ENCODE results near the gene CLIC2.
"Not testable (repeated sequence)": the region's sequence is repeated elsewhere in the genome, so short reads cannot be mapped to it uniquely, and the experiment has no call there.

Gene CLIC2

GRCh38 chrX:155334486-155335336 lies at the start of gene CLIC2:
Gene CLIC2, minus strand, starts transcription at chrX:155334614. Its CDS starts 187 bp downstream, at chrX:155334427.
- peak; percentile 95 for DNase-seq

GRCh38 chrX:155382529-155382967 lies 48.1 kb upstream of the CLIC2 start:
- DNase-seq = not testable (repeated sequence)

- DNase-seq = not testable (repeated sequence)
These were observed 47.6 kb upstream of the CLIC2 start, which contains the start of gene F8A2 for GRCh38 chrX:155381843-155382528. Gene F8A2, plus strand, starts transcription at chrX:155382095. Its CDS starts 20 bp downstream, at chrX:155382115.

GRCh38 chrX:155379802-155380201 lies 45.4 kb upstream of the CLIC2 start:
- not testable (repeated sequence) for DNase-seq

DNA sequence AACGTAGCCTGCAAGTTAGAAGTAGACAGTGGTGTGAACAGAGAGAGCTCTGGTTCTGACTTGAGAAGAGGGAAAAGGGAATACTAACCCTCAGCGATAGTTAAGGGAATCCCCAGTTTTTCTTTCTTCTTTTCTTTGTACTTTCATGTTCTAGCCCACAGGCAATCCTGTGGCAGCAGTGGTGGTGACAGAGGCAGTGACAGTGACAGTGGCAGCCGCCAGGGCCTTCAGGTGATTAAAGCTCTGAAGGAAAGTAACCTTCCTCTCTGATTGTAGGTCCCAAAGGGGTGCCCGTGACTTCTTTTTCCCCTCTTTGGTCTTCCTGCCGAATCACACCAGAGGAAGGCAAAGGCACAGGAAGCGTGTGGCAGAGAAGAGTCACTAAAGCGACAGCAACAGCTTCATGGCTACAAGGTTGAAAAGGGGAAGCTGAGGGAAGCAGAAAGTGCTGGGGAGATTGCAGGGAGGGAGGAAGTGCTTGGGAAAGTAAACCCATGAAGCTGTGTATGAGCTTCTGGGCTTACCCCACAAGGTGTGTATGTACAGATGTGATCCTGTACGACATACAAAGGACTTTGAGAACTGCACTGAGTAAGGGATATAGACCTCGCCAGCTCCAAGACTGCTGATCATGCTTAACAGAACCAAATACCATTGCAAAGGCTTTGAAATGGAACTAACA lies 39.5 kb upstream of the CLIC2 start:
- DNase-seq = not testable (repeated sequence)

DNA sequence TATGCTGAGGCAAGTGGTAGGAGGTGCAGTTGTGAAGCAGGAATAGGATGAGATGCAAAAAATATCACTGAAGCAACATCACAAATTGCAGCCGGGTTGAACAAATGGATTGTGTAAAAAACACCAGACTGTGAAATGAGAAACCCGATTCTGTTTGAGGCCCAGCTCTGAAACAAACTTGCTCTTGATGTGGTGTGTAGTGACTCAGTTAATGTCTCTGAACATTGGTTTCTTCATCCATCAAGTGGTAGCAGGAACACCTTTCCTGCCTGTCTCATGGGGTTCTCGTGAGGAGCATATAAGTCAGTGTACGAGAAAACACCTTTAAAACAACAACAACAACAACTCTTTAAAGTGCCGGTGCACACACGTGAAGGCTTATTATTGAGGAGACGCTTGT lies 29.3 kb upstream of the CLIC2 start:
- not testable (repeated sequence) for DNase-seq

- DNase-seq = not testable (repeated sequence)
These were observed 15.0 kb upstream of the CLIC2 start for GRCh38 chrX:155349448-155349847.

- not testable (repeated sequence) for DNase-seq
These were observed 11.3 kb upstream of the CLIC2 start for GRCh38 chrX:155345689-155346088.

DNA sequence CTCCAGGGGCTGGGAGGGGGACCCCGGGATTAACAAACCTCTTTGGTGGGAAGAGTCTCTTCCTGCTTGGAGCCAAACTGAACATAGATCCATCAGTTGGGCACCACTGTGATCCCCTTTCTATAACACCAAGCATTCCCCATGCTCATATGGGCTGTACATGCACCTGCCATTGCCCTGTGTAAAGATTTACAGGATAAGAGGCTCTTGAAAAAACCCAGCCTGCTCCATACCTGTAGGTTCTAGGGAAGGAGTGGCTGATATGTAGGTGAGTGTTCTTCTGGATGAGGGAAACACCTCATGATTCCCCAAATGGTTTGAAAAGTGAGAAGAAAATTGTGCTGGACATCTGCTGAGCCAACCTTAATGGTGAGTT lies 911 bp upstream of the CLIC2 start:
- not testable (repeated sequence) for DNase-seq

DNA sequence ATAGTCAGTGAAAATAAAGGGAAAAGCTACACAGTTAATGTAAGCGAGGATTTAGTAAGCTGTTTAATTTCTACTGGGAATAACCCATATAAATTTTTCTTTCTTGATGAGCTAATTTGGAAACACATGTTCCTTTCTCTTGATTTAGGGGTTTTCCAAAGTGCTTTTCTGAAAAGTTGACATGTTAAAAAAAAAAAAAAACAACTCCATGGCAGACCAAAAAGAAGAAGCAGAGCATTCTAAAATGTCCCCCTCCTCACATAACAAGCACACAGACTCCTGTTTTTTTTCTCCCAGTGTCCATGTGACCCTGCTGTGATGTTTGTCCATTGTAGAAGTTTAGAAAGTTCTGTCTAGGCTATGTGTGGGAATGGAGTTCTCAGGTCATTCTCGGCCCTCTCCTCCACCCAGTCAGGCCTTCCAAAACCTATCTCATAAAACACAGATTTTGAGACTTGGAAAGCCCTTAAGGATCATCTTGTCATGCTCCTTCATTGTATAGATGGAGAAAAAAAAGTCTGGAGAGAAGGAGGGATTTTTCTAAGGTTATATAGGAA lies 792 bp downstream of the CLIC2 start:
- DNase-seq = peak; percentile 29

GRCh38 chrX:155330992-155331391 lies 3.4 kb downstream of the CLIC2 start:
- no peak for DNase-seq

- DNase-seq = no peak
These were observed 5.1 kb downstream of the CLIC2 start for GRCh38 chrX:155329293-155329692.

DNA sequence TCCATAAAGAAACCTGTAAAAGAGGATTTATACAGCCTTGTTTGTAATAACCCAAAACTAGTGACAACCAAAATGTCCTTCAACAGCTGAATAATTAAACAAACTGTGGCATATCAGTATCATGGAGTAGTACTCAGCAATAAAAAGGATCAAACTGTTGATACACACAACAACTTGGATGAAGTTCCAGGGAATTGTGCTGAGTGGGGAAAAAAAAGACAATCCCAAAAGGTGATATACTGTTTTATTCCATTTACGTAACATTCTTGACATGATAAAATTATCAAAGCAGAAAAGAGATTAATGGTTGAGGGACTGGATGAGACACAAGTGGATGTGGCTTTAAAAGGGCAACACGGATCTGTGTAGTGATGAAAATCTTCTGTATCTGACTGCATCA lies 7.8 kb downstream of the CLIC2 start:
- DNase-seq = no peak

DNA sequence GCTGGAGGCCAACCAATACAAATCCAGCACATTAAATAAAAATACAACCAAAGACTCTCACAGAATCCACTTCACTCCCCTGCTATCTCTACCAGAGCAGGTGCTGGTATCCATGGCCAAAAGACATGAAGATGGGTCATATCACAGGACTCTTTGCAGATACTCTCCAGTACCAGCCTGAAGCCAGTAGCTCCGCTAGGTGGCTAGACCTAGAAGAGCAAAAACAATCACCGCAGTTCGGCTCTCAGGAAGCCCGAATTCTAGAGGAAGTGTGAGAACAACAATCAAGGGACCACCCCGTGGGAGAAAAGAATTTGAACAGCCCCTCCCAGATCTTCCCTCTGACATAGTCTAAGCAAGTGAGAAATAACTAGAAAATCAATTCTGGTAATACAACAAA lies 20.2 kb downstream of the CLIC2 start:
- DNase-seq = no peak

GRCh38 chrX:155313766-155314165 lies 20.6 kb downstream of the CLIC2 start:
- no peak for DNase-seq

DNA sequence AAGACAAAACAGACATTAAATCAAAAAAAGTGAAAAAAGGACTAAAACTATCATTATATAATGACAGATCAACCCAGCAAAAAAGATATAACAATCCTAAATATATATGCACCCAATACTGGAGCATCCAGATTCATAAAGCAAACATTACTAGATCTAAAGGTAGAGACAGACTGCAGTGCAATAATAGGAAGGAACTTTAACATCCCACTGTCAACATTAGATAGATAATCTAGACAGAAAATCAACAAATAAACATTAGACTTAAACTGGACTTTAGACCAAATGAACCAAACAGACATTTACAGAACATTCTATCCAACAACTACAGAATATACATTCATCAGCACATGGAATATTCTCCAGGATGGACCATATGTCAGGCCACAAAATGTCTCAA lies 40.6 kb downstream of the CLIC2 start:
- no peak for DNase-seq

DNA sequence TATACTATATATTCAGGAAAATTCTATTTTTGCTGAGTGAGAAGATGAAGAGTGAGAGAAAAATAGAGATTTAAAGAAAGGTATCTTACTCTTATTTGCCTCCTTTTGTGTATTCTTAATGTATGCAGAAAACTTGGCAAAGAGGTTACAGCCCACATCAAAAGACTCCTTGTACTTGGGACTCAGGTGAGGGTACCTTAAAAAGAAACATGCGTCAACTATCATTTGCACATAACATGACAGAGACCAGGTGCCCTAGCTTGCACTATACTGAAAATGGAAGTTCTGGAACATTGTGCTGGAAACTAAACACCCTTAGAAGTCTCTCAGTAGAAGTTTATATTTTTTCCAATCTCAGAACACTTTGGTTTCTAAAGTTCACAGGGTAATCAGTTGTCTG lies 54.5 kb downstream of the CLIC2 start:
- DNase-seq = no peak

DNA sequence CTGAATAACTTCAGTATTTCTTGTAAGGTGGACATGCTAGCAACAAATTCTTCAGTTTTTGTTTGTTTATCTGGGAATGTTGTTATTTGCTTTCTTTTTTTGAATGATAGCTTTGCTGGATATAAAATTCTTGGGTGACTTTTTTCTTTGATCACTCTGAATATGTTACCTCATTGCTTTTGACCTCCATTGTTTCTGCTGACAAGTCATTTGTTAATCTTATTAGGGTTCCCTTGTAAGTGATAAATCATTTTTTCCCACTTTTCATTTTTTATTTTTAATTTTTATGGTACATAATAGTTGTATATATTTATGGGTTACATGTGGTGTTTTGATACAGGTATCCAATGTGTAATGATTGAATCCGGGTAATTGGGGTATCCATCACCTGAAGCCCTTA lies 63.4 kb downstream of the CLIC2 start:
- DNase-seq = no peak

DNA sequence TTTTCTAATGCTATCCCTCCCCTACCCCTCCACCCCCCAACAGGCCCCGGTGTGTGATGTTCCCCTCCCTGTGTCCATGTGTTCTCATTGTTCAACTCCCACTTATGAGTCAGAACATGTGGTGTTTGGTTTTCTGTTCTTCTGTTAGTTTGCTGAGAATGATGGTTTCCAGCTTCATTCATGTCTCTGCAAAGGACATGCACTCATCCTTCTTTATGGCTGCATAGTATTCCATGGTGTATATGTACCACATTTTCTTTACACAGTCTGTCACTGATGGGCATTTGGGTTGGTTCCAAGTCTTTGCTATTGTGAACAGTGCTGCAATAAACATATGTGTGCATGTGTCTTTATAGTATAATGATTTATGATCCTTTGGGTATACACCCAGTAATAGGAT lies 66.4 kb downstream of the CLIC2 start:
- not testable (repeated sequence) for DNase-seq

- no peak for DNase-seq
These were observed 68.0 kb downstream of the CLIC2 start for GRCh38 chrX:155266439-155266838.

DNA sequence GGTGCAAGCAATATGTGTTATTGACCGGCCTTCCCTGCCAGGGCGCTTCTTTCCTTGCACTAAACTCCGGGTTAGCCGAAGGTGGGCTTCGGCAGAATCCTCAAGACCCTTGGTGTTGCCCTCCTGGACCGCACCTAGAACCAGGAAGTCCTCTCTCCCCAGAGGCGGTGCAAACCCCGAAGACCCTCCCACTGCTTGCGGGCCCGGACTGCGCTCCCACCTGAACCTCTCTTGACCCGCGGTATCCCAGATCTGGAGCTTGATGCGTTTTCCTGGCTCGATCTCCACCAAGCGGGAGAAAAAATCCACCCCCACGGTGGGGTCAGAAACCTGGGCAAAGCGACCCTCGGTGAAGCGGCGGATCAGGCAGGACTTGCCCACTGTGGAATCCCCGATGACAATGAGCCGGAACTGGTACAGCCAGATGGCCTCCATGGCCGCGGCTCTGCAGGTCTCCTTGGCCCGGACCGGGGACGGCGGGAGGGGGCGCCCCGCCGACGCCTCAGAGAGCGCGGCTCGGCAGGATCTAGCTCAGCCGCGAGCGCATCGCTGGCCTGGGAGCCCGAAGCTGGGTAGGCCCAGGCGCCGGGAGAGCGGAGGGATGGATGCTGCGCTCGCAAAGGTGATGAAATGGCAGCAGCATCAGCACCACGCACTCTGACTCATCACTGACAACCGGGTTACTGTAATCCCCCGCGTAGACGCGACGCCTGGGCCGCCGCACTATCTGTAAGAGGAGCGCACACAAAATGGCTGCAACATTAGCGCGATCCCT lies 70.4 kb downstream of the CLIC2 start, which contains the start of gene RAB39B:
Gene RAB39B (minus strand): TSS at position 638 of the 775 bp plus-strand sequence. CDS start 203 bp downstream, at position 435.
- peak; percentile 74 for DNase-seq

Data from OCI-M1 (cell line).